GM19463 (cell line): ENCODE measurements around the gene PANK4.

Experiments used
- ATAC-seq: cut with Tn5 transposase; IDR thresholded peaks from one replicate; pipeline ENCODE4 v1.9.1; 2021; ENCODE audit warnings: mild to moderate bottlenecking, moderate library complexity; ENCODE audit not compliant: unreplicated experiment

Gene PANK4

GRCh38 chr1:2514863-2515762 lies 11.3 kb downstream of the PANK4 start:
- no peak for ATAC-seq

DNA sequence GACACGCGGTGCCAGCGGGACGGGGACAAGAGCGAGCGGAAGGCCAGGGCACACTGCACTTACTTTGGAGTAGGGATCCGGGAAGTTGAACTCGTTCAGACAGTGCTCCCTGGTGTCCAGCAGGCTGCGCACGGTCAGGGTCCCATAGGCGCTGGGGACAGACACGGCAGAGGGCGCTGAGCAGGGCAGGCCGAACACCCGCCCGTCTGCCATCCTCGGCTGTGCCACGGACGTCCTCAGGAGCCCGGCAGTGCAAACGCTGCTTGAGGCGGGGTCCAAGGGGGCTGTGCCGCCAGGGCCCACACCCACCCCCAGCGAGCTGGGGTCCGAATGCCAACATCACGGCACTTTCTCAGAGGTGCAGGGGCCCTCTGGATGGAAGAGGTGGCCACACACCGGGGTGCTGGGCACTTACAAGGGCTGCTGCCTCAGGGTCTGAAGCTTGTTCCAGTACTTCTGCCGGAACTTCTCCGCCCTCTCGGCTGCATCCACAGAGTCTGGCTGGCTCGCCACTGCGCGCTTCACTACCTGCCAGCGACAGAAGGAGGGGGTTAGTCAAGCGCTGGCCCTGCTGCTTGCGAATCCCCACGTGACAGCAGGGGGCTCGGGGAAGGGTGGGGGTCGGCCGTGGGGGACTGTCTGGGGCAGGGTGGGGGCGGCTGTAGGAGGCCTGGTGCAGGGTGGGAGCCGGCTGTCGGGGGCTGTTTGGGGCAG lies 12.3 kb downstream of the PANK4 start:
- ATAC-seq = no peak

- no peak for ATAC-seq
Measured at GRCh38 chr1:2512862-2513421, 13.5 kb downstream of the PANK4 start.

DNA sequence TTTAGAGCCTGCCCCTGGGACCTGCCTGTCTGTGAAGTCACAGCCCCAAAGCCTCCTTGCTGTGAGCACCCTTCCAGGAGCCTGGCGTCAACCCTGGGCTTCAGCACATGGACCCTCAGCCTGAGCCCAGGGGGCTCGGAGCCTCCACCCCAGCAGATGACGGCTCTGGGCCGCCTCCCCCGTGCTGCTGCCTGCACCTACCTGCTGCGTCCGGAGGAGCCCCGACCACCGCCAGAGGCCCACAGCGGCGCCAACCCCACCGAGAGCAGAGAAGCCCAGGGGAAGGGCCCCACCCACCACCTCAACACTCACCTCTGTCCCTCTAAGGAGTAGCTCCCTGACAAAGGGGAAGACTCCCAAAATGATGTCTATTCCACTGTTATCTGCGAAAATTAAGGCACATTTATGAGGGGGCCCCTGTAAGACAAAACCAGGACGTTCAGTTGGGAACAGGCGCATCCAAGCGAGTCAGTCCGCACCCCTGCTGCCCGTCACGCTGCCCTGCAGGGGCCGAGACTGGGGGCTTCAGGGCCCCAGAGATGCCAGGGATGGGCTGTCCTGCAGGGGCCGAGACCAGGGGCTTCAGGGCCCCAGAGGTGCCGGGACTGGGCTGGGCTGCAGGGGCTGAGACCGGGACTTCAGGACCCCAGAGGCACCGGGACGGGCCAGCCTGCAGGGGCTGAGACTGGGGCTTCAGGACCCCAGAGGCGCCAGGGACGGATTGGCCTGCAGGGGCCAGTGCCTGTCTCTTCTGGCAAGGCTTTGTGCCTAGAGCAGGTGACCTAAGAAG lies 15.8 kb downstream of the PANK4 start:
- ATAC-seq = no peak

GRCh38 chr1:2509589-2509988 lies 16.8 kb downstream of the PANK4 start:
- ATAC-seq = no peak

DNA sequence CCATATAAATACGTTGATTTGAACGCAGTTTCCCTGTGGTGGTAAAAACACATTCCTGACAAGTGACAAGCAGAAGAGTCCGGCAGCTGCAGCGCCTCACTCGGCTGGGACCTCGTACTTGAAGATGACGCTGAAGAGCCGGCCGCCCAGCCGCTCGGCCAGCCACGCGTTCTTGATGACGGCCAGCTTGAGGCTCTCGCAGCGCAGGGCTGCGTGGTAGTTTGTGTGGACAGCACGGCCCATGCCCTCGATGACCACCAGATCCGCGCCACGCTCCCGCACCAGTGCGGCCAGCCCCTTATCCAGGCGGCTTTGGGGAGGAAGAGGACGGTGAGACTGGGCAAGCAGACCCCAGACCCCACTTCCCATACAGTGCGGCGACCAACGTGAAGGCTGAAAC lies 17.6 kb downstream of the PANK4 start:
- no peak for ATAC-seq

DNA sequence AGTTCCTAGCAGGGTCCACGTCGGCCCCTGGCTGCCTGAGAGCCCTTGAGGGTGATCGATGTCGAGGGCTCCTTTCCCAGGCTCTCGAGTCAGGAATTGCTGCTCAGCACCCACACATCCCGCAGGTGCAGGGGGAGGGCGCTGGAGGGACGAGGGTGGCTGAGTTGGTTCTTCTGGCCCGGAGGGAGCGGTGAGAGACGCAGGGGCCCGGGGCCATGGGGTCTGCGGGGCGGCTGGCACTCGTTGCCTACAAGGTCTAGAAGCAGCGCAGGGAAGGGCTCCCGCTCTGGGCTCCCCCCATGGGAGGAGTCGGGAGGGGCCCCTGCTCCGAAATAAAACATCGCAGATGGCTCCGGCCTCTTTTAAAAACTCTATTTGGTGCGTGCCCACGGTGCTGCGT lies 18.2 kb downstream of the PANK4 start:
- ATAC-seq = no peak

- no peak for ATAC-seq
Measured at GRCh38 chr1:2507744-2508155, 18.6 kb downstream of the PANK4 start.

GRCh38 chr1:2506901-2507565 lies 19.4 kb downstream of the PANK4 start:
- ATAC-seq = no peak

DNA sequence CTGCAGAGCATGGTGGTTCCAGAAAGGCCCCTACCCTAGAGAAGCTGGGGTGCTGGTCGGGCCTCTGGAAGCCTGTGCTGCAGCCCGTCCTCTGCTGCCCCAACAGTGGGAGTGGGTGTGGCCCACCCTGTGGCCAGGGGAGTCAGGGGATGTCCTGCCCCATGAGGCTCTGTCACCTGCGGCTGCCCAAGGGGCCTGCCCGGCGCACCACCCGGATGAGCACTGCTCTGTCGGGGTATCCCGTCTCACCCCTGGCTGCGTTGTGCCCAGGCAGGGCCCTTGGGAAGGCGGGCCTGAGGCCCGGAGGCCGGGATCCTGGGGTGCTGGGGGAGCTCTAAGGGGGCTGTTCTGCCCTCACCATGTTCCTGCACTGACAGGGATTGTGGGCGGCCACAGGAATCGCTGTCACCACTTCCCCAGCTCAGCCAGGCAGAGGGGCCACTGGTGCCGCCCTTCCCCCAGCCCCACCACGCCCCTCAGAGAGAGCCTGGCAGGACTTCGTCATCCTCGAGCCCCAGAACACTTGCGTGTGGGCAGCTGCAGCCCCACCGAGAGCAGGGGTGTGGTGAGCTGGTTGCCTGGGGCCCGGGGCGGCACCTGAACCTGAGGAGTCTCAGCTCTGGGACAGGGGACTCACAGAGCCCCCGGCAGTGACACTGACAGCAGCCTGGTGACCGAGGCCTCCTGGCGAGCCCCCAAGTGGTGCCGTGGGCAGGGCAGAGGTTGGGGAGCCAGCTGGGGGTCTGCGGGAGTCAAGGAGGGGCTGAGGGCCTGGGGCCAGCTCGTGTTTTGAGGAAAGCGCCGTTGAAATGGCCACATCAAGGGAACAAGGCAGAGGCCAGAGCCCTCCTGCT lies 20.2 kb downstream of the PANK4 start:
- no peak for ATAC-seq

- no peak for ATAC-seq
Measured at GRCh38 chr1:2505461-2505994, 20.9 kb downstream of the PANK4 start.

DNA sequence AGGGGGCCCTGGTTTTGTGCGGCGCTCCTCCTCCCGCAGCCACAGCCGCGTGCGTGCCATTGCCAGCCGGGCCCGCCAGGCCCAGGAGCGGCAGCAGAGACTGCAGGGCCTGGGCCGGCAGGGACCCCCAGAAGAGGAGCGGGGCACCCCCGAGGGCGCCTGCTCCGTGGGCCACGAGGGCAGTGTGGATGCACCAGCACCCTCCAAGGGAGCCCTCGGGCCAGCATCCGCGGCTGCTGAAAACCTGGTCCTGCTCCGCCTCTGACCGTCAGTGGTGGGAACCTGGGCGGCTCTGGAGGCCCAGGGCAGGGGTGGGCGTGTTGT lies 21.5 kb downstream of the PANK4 start:
- no peak for ATAC-seq

GRCh38 chr1:2504225-2504948 lies 22.0 kb downstream of the PANK4 start:
- ATAC-seq = no peak

- ATAC-seq = no peak
Measured at GRCh38 chr1:2503554-2504224, 22.7 kb downstream of the PANK4 start.

- no peak for ATAC-seq
Measured at GRCh38 chr1:2502661-2503553, 23.5 kb downstream of the PANK4 start.

- no peak for ATAC-seq
Measured at GRCh38 chr1:2502210-2502609, 24.2 kb downstream of the PANK4 start.

- no peak for ATAC-seq
Measured at GRCh38 chr1:2501820-2502119, 24.6 kb downstream of the PANK4 start.
